SH-SY5Y (cell line): Measurements from ENCODE around the gene PFKM.

Source experiments
- GATA2 ChIP-seq: IDR thresholded peaks from 2 replicates; pipeline ENCODE4 v1.6.1; 2011; ENCODE audit warnings: mild to moderate bottlenecking, low read depth, low read length
- GATA3 ChIP-seq: IDR thresholded peaks from 2 replicates; pipeline ENCODE4 v1.6.1; 2011; ENCODE audit warnings: low read depth, mild to moderate bottlenecking, low read length, moderate library complexity

The PFKM gene

GRCh38 chr12:48165089-48165981 is 46.2 kb downstream of the PFKM start:
- TF ChIP-seq GATA3 (no peak), GATA2 (no peak)

GRCh38 chr12:48169011-48169410 is 49.8 kb downstream of the PFKM start:
- TF ChIP-seq GATA3 (no peak), GATA2 (no peak)

- TF ChIP-seq GATA2 (no peak), GATA3 (no peak)
Observed at GRCh38 chr12:48175613-48176416, 56.7 kb downstream of the PFKM start.

- TF ChIP-seq GATA2 = no peak
- TF ChIP-seq GATA3 = no peak
Observed at GRCh38 chr12:48176417-48176751, 57.2 kb downstream of the PFKM start.

GRCh38 chr12:48177982-48178381 is 58.8 kb downstream of the PFKM start:
- no peak for TF ChIP-seq GATA2
- no peak for TF ChIP-seq GATA3

GRCh38 chr12:48179466-48179865 is 60.3 kb downstream of the PFKM start:
- no peak for TF ChIP-seq GATA3
- TF ChIP-seq GATA2 = no peak

- TF ChIP-seq GATA3 (no peak), GATA2 (no peak)
Observed at GRCh38 chr12:48180424-48180823, 61.3 kb downstream of the PFKM start.

GRCh38 chr12:48180857-48181495 is 61.8 kb downstream of the PFKM start:
- TF ChIP-seq GATA3 (no peak), GATA2 (no peak)

- TF ChIP-seq GATA3 (no peak), GATA2 (no peak)
Observed at GRCh38 chr12:48182631-48183030, 63.5 kb downstream of the PFKM start.

- no peak for TF ChIP-seq GATA2
- TF ChIP-seq GATA3 = no peak
Observed at GRCh38 chr12:48183091-48183875, 64.1 kb downstream of the PFKM start, which contains the start of gene CCDC184. Gene CCDC184, plus strand, starts transcription at chr12:48183644. Its CDS starts 479 bp downstream, at chr12:48184123.

GRCh38 chr12:48183876-48184548 is 64.8 kb downstream of the PFKM start:
- TF ChIP-seq GATA2 = no peak
- TF ChIP-seq GATA3 = no peak

GRCh38 chr12:48184549-48184922 is 65.4 kb downstream of the PFKM start:
- TF ChIP-seq GATA2 (no peak), GATA3 (no peak)

GRCh38 chr12:48185181-48185919 is 66.2 kb downstream of the PFKM start:
- TF ChIP-seq GATA3 (no peak), GATA2 (no peak)
